ENCODE results near the gene TUBA3E. TPM values are rescaled to one million over a fixed set of nuclear protein-coding genes. Genes with fewer than 3 reads are reported as not detected.
"Not testable (repeated sequence)": the region's sequence is repeated elsewhere in the genome, so short reads cannot be mapped to it uniquely, and the experiment has no call there.

Gene TUBA3E
- polyA plus RNA-seq, 12 donors = 0.25 TPM; not detected in 11

GRCh38 chr2:130150181-130151144 is 47.8 kb downstream of the TUBA3E start:
- DNase-seq = no peak

GRCh38 chr2:130148515-130148914 is 49.7 kb downstream of the TUBA3E start:
- not testable (repeated sequence) for DNase-seq

- DNase-seq = peak; percentile 7
These were observed 53.2 kb downstream of the TUBA3E start, which contains the start of gene CCDC74B for GRCh38 chr2:130145006-130145414. Gene CCDC74B, minus strand, starts transcription at chr2:130145112. Its CDS starts 116 bp downstream, at chr2:130144996.

- not testable (repeated sequence) for DNase-seq
These were observed 54.8 kb downstream of the TUBA3E start for GRCh38 chr2:130143266-130144039.

GRCh38 chr2:130142396-130143265 is 55.6 kb downstream of the TUBA3E start:
- not testable (repeated sequence) for DNase-seq

Other genes with a start within 250 kb of the TUBA3E start
- gene RAB6C, start 218.8 kb downstream of the TUBA3E start, polyA plus RNA-seq (ENCODE audit: insufficient read length in 12 of 12) = 1 to 10 TPM in 1 of 12 donors, under 1 TPM in 9, not detected in 2; 0.24 to 1.2 (median 0.66) TPM
- gene POTEF, start 69.2 kb downstream of the TUBA3E start, polyA plus RNA-seq (ENCODE audit: insufficient read length in 12 of 12) = under 1 TPM in 5 of 12 donors, not detected in 7; 0.06 to 0.30 (median 0.11) TPM
- gene CCDC74B, start 53.3 kb downstream of the TUBA3E start, polyA plus RNA-seq (ENCODE audit: insufficient read length in 12 of 12) = 1 to 10 TPM in 6 of 12 donors, under 1 TPM in 4, not detected in 2; 0.45 to 5.2 (median 1.2) TPM
- 10 to 100 TPM in 11 of 12 donors, not detected in 1; 34.4 to 63.5 (median 36.8) TPM for gene SMPD4, start 16.8 kb downstream of the TUBA3E start, polyA plus RNA-seq (ENCODE audit: insufficient read length in 12 of 12)
- 100 to 1,000 TPM in 4 of 12 donors, 10 to 100 TPM in 7, not detected in 1; 61.5 to 155 (median 94.9) TPM for gene MZT2B, start 16.2 kb downstream of the TUBA3E start, polyA plus RNA-seq (ENCODE audit: insufficient read length in 12 of 12)
- gene IMP4, start 144.5 kb upstream of the TUBA3E start, polyA plus RNA-seq (ENCODE audit: insufficient read length in 12 of 12) = 10 to 100 TPM in 11 of 12 donors, not detected in 1; 34.0 to 60.2 (median 38.5) TPM
- 10 to 100 TPM in 11 of 12 donors, not detected in 1; 15.4 to 41.5 (median 18.8) TPM for gene PTPN18, start 157.6 kb upstream of the TUBA3E start, polyA plus RNA-seq (ENCODE audit: insufficient read length in 12 of 12)